MCF 10A (cell line): Measurements from ENCODE around the gene MYO7B. TPM values are rescaled to one million over a fixed set of nuclear protein-coding genes. Genes with fewer than 3 reads are reported as not detected.

Experiments used
- BruUV-seq: library from RNA; stranded (reverse); fragments of 400-500 nt; replicated peaks from 2 replicates; lab custom pipeline; 2021; lab: Mats Ljungman, UMichigan
- CTCF ChIA-PET: fragments of 300-600 bp; sonication (Branson Sonifier 250); formaldehyde crosslinking; extraction: SDS; loops from one replicate; lab custom pipeline; 2021; ENCODE audit warnings: antibody characterized with exemption, inconsistent platforms; lab: Yijun Ruan, JAX
- POLR2A ChIA-PET: fragments of 300-600, 350-650 bp; sonication (Branson Sonifier 250); formaldehyde crosslinking; extraction: SDS; loops from one replicate; lab custom pipeline; 2020; ENCODE audit warnings: antibody characterized with exemption, inconsistent platforms; lab: Yijun Ruan, JAX
- DNase-seq: peaks from one replicate; pipeline ENCODE4 v3.0.0-alpha.2; 2018; ENCODE audit not compliant: unreplicated experiment
- H3K27ac Mint-ChIP-seq: one replicate; pipeline ENCODE4 v1.8.0; 2022; ENCODE audit warnings: mild to moderate bottlenecking, low read depth, mixed read lengths; ENCODE audit not compliant: unreplicated experiment
- H3K27me3 Mint-ChIP-seq: one replicate; pipeline ENCODE4 v1.8.0; 2022; ENCODE audit warnings: mixed read lengths; ENCODE audit not compliant: insufficient read depth, unreplicated experiment
- H3K36me3 Mint-ChIP-seq: one replicate; pipeline ENCODE4 v1.8.0; 2022; ENCODE audit warnings: mild to moderate bottlenecking, moderate library complexity, mixed read lengths; ENCODE audit not compliant: insufficient read depth, unreplicated experiment
- H3K4me1 Mint-ChIP-seq: one replicate; pipeline ENCODE4 v1.8.0; 2022; ENCODE audit warnings: mixed read lengths; ENCODE audit not compliant: insufficient read depth, unreplicated experiment
- H3K4me3 Mint-ChIP-seq: one replicate; pipeline ENCODE4 v1.8.0; 2022; ENCODE audit warnings: mild to moderate bottlenecking, moderate library complexity, mixed read lengths; ENCODE audit not compliant: unreplicated experiment
- H3K9me3 Mint-ChIP-seq: one replicate; pipeline ENCODE4 v1.8.0; 2022; ENCODE audit warnings: mixed read lengths; ENCODE audit not compliant: unreplicated experiment
- CTCF ChIP-seq: fragments of 200-600 bp; IDR thresholded peaks from one replicate; pipeline ENCODE4 v1.8.0; 2022; ENCODE audit warnings: antibody characterized with exemption, mild to moderate bottlenecking; ENCODE audit not compliant: unreplicated experiment
- intact Hi-C: fragments of 100-400 bp; cut with micrococcal nuclease; formaldehyde crosslinking; loops from 2 replicates; pipeline ENCODE4 v1.14.1; 2022
- total RNA-seq: library from RNA; stranded (reverse); gene quantifications from 2 replicates; pipeline ENCODE4 v1.2.3, GENCODE V29; 2022

MYO7B gene
- total RNA-seq, 1 experiment from 2014 or later, result not detected

GRCh38 chr2:127649684-127650040 lies 114.2 kb downstream of the MYO7B start:
- peak; percentile 59 for TF ChIP-seq CTCF
- Mint-ChIP-seq H3K9me3 (no peaks in the 10 kb centered on the region), H3K36me3 (no peaks in the 10 kb centered on the region), H3K27me3 (no peaks in the 10 kb centered on the region), H3K27ac (no peak overlapping the region), H3K4me1 (peaks cover 4% of the 10 kb centered on the region), H3K4me3 (no peak overlapping the region)
- no TSS peak for BruUV-seq
- intact Hi-C loops, result loop anchor here (1.0 to 5.0 kb wide), 5 partner anchors 58 to 452 kb away; partner anchors contain the start of gene IWS1
- peak; percentile 90 for DNase-seq
- POLR2A ChIA-PET, result interaction anchor here (0.7 to 1.2 kb wide), 4 partner anchors 9 to 124 kb away, joined by 3 to 7 read pairs (median 4); partner anchors contain the start of genes IWS1 and SFT2D3
- CTCF ChIA-PET, result interaction anchor here (0.6 to 3.0 kb wide), 21 partner anchors 10 to 477 kb away, joined by 3 to 12 read pairs (median 4); partner anchors contain the start of gene LIMS2

DNA sequence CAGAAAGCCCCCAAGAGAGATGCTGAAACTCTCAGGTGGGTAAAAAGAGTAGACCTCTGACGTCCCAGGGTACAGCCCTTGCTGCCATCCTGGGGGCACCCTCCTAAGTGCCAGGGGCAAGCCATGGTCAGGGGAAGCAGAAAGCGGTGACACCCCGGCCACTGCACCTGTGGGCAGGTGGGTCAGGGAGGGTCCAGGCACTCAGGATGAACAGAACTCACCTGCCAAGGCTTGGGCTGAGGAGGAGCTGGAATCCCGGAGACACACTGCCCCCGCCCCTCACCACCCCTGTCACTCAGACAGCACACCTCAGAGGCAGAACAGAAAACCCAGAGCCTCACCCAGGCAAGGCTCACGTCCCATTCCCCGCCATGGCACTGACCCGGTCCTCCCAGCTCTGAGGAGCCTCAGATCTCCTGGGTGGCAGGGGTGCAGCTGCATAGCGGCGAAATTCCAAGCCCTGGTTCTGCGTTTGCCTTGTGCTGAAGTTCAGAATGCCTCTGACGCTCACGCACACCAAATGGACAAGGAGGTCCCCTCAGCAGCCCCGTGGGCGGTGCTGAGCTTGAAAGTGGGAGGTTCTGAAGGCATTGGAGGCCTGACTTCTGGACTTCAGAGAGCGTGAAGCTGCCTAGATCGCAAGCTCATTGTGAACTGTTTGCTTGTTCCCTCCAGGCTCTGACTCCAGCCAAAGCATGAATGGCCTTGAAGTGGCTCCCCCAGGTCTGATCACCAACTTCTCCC lies 114.7 kb downstream of the MYO7B start:
- Mint-ChIP-seq H3K27me3 (no peaks in the 10 kb centered on the region), H3K4me3 (no peak overlapping the region), H3K36me3 (no peaks in the 10 kb centered on the region), H3K27ac (no peak overlapping the region), H3K4me1 (peaks cover 4% of the 10 kb centered on the region), H3K9me3 (no peaks in the 10 kb centered on the region)
- ChIA-PET CTCF (interaction anchor here (0.6 to 3.0 kb wide), 24 partner anchors 11 to 1038 kb away, joined by 3 to 12 read pairs (median 3); partner anchors contain the start of gene LIMS2), POLR2A (interaction anchor here (0.7 to 1.2 kb wide), 4 partner anchors 10 to 125 kb away, joined by 3 to 7 read pairs (median 4); partner anchors contain the start of genes IWS1 and SFT2D3)
- intact Hi-C loops, result no loop called here
- no peak for DNase-seq
- BruUV-seq, result no TSS peak
- no peak for TF ChIP-seq CTCF

DNA sequence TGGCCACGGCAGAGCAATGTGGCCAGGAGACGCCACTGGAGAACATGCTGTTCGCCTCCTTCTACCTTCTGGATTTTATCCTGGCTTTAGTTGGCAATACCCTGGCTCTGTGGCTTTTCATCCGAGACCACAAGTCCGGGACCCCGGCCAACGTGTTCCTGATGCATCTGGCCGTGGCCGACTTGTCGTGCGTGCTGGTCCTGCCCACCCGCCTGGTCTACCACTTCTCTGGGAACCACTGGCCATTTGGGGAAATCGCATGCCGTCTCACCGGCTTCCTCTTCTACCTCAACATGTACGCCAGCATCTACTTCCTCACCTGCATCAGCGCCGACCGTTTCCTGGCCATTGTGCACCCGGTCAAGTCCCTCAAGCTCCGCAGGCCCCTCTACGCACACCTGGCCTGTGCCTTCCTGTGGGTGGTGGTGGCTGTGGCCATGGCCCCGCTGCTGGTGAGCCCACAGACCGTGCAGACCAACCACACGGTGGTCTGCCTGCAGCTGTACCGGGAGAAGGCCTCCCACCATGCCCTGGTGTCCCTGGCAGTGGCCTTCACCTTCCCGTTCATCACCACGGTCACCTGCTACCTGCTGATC lies 115.4 kb downstream of the MYO7B start:
- no peak overlapping the region for H3K4me3 Mint-ChIP-seq
- H3K36me3 Mint-ChIP-seq, result no peaks in the 10 kb centered on the region
- H3K4me1 Mint-ChIP-seq, result peaks cover 4% of the 10 kb centered on the region
- POLR2A ChIA-PET, result interaction anchor here (1.0 kb wide), 1 partner anchor 124 kb away, joined by 7 read pairs; the partner anchor contains the start of gene IWS1
- TF ChIP-seq CTCF, result no peak
- CTCF ChIA-PET, result interaction anchor here (0.6 to 3.0 kb wide), 14 partner anchors 11 to 1037 kb away, joined by 3 to 12 read pairs (median 4); partner anchors contain the start of gene LIMS2
- BruUV-seq, result no TSS peak
- DNase-seq, result no peak
- intact Hi-C loops, result no loop called here
- no peaks in the 10 kb centered on the region for H3K9me3 Mint-ChIP-seq
- H3K27me3 Mint-ChIP-seq, result no peaks in the 10 kb centered on the region
- H3K27ac Mint-ChIP-seq, result no peak overlapping the region

- H3K27ac Mint-ChIP-seq, result no peak overlapping the region
- H3K27me3 Mint-ChIP-seq, result no peaks in the 10 kb centered on the region
- intact Hi-C loops, result no loop called here
- ChIA-PET CTCF (interaction anchor here (0.7 to 1.1 kb wide), 2 partner anchors 73 to 123 kb away, joined by 3 to 4 read pairs; no protein-coding TSS in a partner anchor), POLR2A (no interaction called here)
- no peaks in the 10 kb centered on the region for H3K36me3 Mint-ChIP-seq
- H3K9me3 Mint-ChIP-seq, result no peaks in the 10 kb centered on the region
- no peak for DNase-seq
- no peak for TF ChIP-seq CTCF
- no TSS peak for BruUV-seq
- peaks cover 4% of the 10 kb centered on the region for H3K4me1 Mint-ChIP-seq
- no peak overlapping the region for H3K4me3 Mint-ChIP-seq
Measured at GRCh38 chr2:127651381-127651809, 115.9 kb downstream of the MYO7B start.
